H9 (cell line): Measurements from ENCODE around the gene DLGAP4. TPM values are rescaled to one million over a fixed set of nuclear protein-coding genes. Genes with fewer than 3 reads are reported as not detected.

Experiments used
- DNase-seq: peaks from one replicate; pipeline ENCODE4 v3.0.0-alpha.2; 2017
- H2AFZ ChIP-seq: one replicate; pipeline ENCODE4 v1.6.1; 2013; ENCODE audit warnings: mild to moderate bottlenecking, low read length, control low read depth, moderate library complexity
- H2AK5ac ChIP-seq: 2 replicates; pipeline ENCODE4 v1.6.1; 2013; ENCODE audit warnings: low read length, control low read depth, mixed read lengths; ENCODE audit not compliant: insufficient read length
- H2BK120ac ChIP-seq: one replicate; pipeline ENCODE4 v1.6.1; 2013; ENCODE audit warnings: low read depth, mild to moderate bottlenecking, low read length, control low read depth, inconsistent platforms; ENCODE audit not compliant: poor library complexity, severe bottlenecking
- H2BK12ac ChIP-seq: 2 replicates; pipeline ENCODE4 v1.6.1; 2013; ENCODE audit warnings: low read length, control low read depth, mixed read lengths, low read depth; ENCODE audit not compliant: insufficient read length
- H2BK15ac ChIP-seq: 2 replicates; pipeline ENCODE4 v1.6.1; 2013; ENCODE audit warnings: low read depth, low read length, control low read depth
- H2BK20ac ChIP-seq: one replicate; pipeline ENCODE4 v1.6.1; 2013; ENCODE audit warnings: low read depth, mild to moderate bottlenecking, low read length, control low read depth, inconsistent platforms; ENCODE audit not compliant: poor library complexity, severe bottlenecking
- H2BK5ac ChIP-seq: 2 replicates; pipeline ENCODE4 v1.6.1; 2013; ENCODE audit warnings: low read length, control low read depth, mixed read lengths; ENCODE audit not compliant: insufficient read length
- H3K14ac ChIP-seq: 2 replicates; pipeline ENCODE4 v1.6.1; 2013; ENCODE audit warnings: low read length, control low read depth; ENCODE audit not compliant: insufficient read depth
- H3K18ac ChIP-seq: 2 replicates; pipeline ENCODE4 v1.6.1; 2013; ENCODE audit warnings: low read depth, mild to moderate bottlenecking, mixed read lengths, low read length, control low read depth; ENCODE audit not compliant: insufficient read length
- H3K23ac ChIP-seq: 2 replicates; pipeline ENCODE4 v1.6.1; 2013; ENCODE audit warnings: low read length, control low read depth, mixed read lengths, low read depth; ENCODE audit not compliant: insufficient read length
- H3K23me2 ChIP-seq: 2 replicates; pipeline ENCODE4 v1.6.1; 2013; ENCODE audit warnings: low read depth, mild to moderate bottlenecking, mixed read lengths, low read length, control low read depth; ENCODE audit not compliant: insufficient read length, poor library complexity, severe bottlenecking
- H3K27ac ChIP-seq: 2 replicates; pipeline ENCODE4 v1.5.1; 2013; ENCODE audit warnings: low read length, control low read depth, mixed read lengths, low read depth; ENCODE audit not compliant: insufficient read length
- H3K27me3 ChIP-seq: 2 replicates; pipeline ENCODE4 v1.6.1; 2013; ENCODE audit warnings: low read length, control low read depth, inconsistent platforms; ENCODE audit not compliant: insufficient read depth
- H3K4ac ChIP-seq: 2 replicates; pipeline ENCODE4 v1.6.1; 2013; ENCODE audit warnings: low read depth, mild to moderate bottlenecking, control low read depth, inconsistent platforms, low read length, moderate library complexity
- H3K4me1 ChIP-seq: 2 replicates; pipeline ENCODE4 v1.6.1; 2013; ENCODE audit warnings: low read length, control low read depth, inconsistent platforms; ENCODE audit not compliant: insufficient read depth
- H3K4me2 ChIP-seq: 2 replicates; pipeline ENCODE4 v1.6.1; 2013; ENCODE audit warnings: low read length, control low read depth, mixed read lengths; ENCODE audit not compliant: insufficient read length, insufficient read depth
- H3K56ac ChIP-seq: 2 replicates; pipeline ENCODE4 v1.6.1; 2013; ENCODE audit warnings: low read depth, mild to moderate bottlenecking, mixed read lengths, low read length, control low read depth; ENCODE audit not compliant: insufficient read length
- H3K79me1 ChIP-seq: 2 replicates; pipeline ENCODE4 v1.6.1; 2013; ENCODE audit warnings: low read depth, mild to moderate bottlenecking, moderate library complexity, low read length, control low read depth, inconsistent platforms; ENCODE audit not compliant: insufficient read depth, poor library complexity, severe bottlenecking
- H3K79me2 ChIP-seq: 2 replicates; pipeline ENCODE4 v1.6.1; 2013; ENCODE audit warnings: low read length, control low read depth, inconsistent platforms; ENCODE audit not compliant: insufficient read depth
- H3K9ac ChIP-seq: 2 replicates; pipeline ENCODE4 v1.6.1; 2013; ENCODE audit warnings: low read length, control low read depth, mixed read lengths; ENCODE audit not compliant: insufficient read length; ENCODE audit errors: extremely low read depth
- H3K9me3 ChIP-seq: one replicate; pipeline ENCODE4 v1.6.1; 2013; ENCODE audit warnings: low read depth, low read length, inconsistent platforms; ENCODE audit not compliant: control insufficient read depth
- H3T11ph ChIP-seq: one replicate; pipeline ENCODE4 v1.6.1; 2013; ENCODE audit warnings: mild to moderate bottlenecking, low read length, control low read depth, inconsistent platforms
- H4K20me1 ChIP-seq: one replicate; pipeline ENCODE4 v1.6.1; 2013; ENCODE audit not compliant: control insufficient read depth, insufficient read length, insufficient read depth
- H4K5ac ChIP-seq: 2 replicates; pipeline ENCODE4 v1.6.1; 2013; ENCODE audit warnings: low read depth, mild to moderate bottlenecking, mixed read lengths, low read length, control low read depth; ENCODE audit not compliant: insufficient read length
- H4K8ac ChIP-seq: replicated peaks from 2 replicates; pipeline ENCODE4 v1.6.1; 2013; ENCODE audit warnings: low read length, control low read depth, mixed read lengths, low read depth; ENCODE audit not compliant: insufficient read length
- H4K91ac ChIP-seq: 2 replicates; pipeline ENCODE4 v1.6.1; 2013; ENCODE audit warnings: low read depth, mild to moderate bottlenecking, moderate library complexity, mixed read lengths, low read length, control low read depth; ENCODE audit not compliant: insufficient read length
- H3K27ac Mint-ChIP-seq, 3 experiments: 2 replicates in 2 of 3; 3 replicates in 1 of 3; pipeline ENCODE4 v1.8.0; 2020 to 2021; ENCODE audit warnings: mixed read lengths in 3 of 3, mild to moderate bottlenecking in 1 of 3, moderate library complexity in 1 of 3
- H3K27me3 Mint-ChIP-seq: 2 replicates; pipeline ENCODE4 v1.8.0; 2021; ENCODE audit warnings: low read depth, mild to moderate bottlenecking, moderate library complexity, mixed read lengths
- H3K36me3 Mint-ChIP-seq, 3 experiments: 2 replicates in 2 of 3; 3 replicates in 1 of 3; pipeline ENCODE4 v1.8.0; 2020 to 2021; ENCODE audit warnings: low read depth in 3 of 3, mixed read lengths in 3 of 3; ENCODE audit not compliant: insufficient read depth in 1 of 3
- H3K4me1 Mint-ChIP-seq, 2 experiments: 2 replicates each; pipeline ENCODE4 v1.8.0; 2020; ENCODE audit warnings: mixed read lengths in 2 of 2
- H3K4me3 Mint-ChIP-seq, 2 experiments: 2 replicates in 1 of 2; 3 replicates in 1 of 2; pipeline ENCODE4 v1.8.0; 2020 to 2021; ENCODE audit warnings: mild to moderate bottlenecking in 2 of 2, mixed read lengths in 2 of 2, moderate library complexity in 1 of 2
- H3K9me3 Mint-ChIP-seq, 2 experiments: 2 replicates in 1 of 2; 3 replicates in 1 of 2; pipeline ENCODE4 v1.8.0; 2020; ENCODE audit warnings: mild to moderate bottlenecking in 2 of 2, mixed read lengths in 2 of 2, moderate library complexity in 1 of 2
- CTCF ChIP-seq: fragments of 200-600 bp; sonication (generic); conservative IDR thresholded peaks from 3 replicates; pipeline ENCODE4 v1.8.0; 2021; ENCODE audit warnings: antibody characterized with exemption, mild to moderate bottlenecking
- WGBS: extraction: QIAGEN DNeasy Blood & Tissue Kit; methylation state at CpG from one replicate; pipeline ENCODE4 v1.1.7; 2013; ENCODE audit warnings: missing lambda C conversion rate, low lambda C conversion rate, mixed read lengths; ENCODE audit not compliant: insufficient read length; ENCODE audit errors: extremely low coverage; 5-methylcytosine and 5-hydroxymethylcytosine counted together
- total RNA-seq: library from RNA; stranded (reverse); gene quantifications from 2 replicates; pipeline ENCODE4 v1.2.1, GENCODE V29; 2021

Gene DLGAP4
- total RNA-seq, 1 experiment from 2014 or later, result 48.0 TPM

- H3K27me3 Mint-ChIP-seq, result no peaks in the 10 kb centered on the region; the same call in 1 of the 2 replicates
- WGBS, result no CpG with 5 or more reads among the region's 5 CpGs
- Histone ChIP-seq H4K5ac (no peak overlapping the region), H2BK20ac (no peak overlapping the region), H3K27me3 (no peaks in the 10 kb centered on the region), H2AFZ (no peak overlapping the region), H4K8ac (no peak overlapping the region), H3K4me1 (no peaks in the 10 kb centered on the region), H3K18ac (no peak overlapping the region), H3K14ac (no peak overlapping the region), H2BK5ac (no peak overlapping the region), H4K20me1 (no peaks in the 10 kb centered on the region), H3K56ac (no peak overlapping the region), H3K23ac (no peak overlapping the region), H2BK120ac (no peak overlapping the region), H3K4ac (no peak overlapping the region), H3K79me1 (no peaks in the 10 kb centered on the region), H3K9ac (no peak overlapping the region), H2AK5ac (no peak overlapping the region), H2BK12ac (no peak overlapping the region), H3K27ac (no peak overlapping the region), H3T11ph (no peak overlapping the region), H2BK15ac (no peak overlapping the region), H3K23me2 (no peaks in the 10 kb centered on the region), H3K9me3 (no peaks in the 10 kb centered on the region), H4K91ac (no peak overlapping the region), H3K4me2 (no peak overlapping the region), H3K79me2 (0 out of 2 replicates have a peak, but pooled peaks cover 2% of the 10 kb centered on the region)
- H3K4me1 Mint-ChIP-seq, result peaks cover 5 to 10% of the 10 kb centered on the region in 2 experiments
- DNase-seq, result no peak
- no peaks in the 10 kb centered on the region; a peak in 1 of 7 replicates for H3K36me3 Mint-ChIP-seq
- H3K9me3 Mint-ChIP-seq, result no peaks in the 10 kb centered on the region
- H3K27ac Mint-ChIP-seq, result peak overlapping the region in 2 of 3 experiments; percentile 65 to 73; a peak in 4 of 7 replicates
- no peak for TF ChIP-seq CTCF
- no peak overlapping the region for H3K4me3 Mint-ChIP-seq
Measured at GRCh38 chr20:36483209-36483918, 177.2 kb downstream of the DLGAP4 start.
